Activated T-cell treated with anti-CD3 and anti-CD28 coated beads, Interleukin-2, amount 50 U/mL, for 24 hours (primary cell): Measurements from ENCODE around the gene ERICH6B.

Source experiments
- DNase-seq: peaks from one replicate; pipeline ENCODE4 v3.0.0-alpha.2; 2020
- H3K27ac Mint-ChIP-seq: 2 replicates; pipeline ENCODE4 v1.8.0; 2020; ENCODE audit warnings: mild to moderate bottlenecking, mixed read lengths
- H3K27me3 Mint-ChIP-seq: 2 replicates; pipeline ENCODE4 v1.8.0; 2020; ENCODE audit warnings: mixed read lengths
- H3K36me3 Mint-ChIP-seq: 2 replicates; pipeline ENCODE4 v1.8.0; 2020; ENCODE audit warnings: low read depth, mixed read lengths
- H3K4me1 Mint-ChIP-seq: 2 replicates; pipeline ENCODE4 v1.8.0; 2020; ENCODE audit warnings: low read depth, mixed read lengths
- H3K4me3 Mint-ChIP-seq: 2 replicates; pipeline ENCODE4 v1.8.0; 2020; ENCODE audit warnings: mild to moderate bottlenecking, moderate library complexity, mixed read lengths
- H3K9me3 Mint-ChIP-seq: 2 replicates; pipeline ENCODE4 v1.8.0; 2020; ENCODE audit warnings: mixed read lengths

Gene ERICH6B

DNA sequence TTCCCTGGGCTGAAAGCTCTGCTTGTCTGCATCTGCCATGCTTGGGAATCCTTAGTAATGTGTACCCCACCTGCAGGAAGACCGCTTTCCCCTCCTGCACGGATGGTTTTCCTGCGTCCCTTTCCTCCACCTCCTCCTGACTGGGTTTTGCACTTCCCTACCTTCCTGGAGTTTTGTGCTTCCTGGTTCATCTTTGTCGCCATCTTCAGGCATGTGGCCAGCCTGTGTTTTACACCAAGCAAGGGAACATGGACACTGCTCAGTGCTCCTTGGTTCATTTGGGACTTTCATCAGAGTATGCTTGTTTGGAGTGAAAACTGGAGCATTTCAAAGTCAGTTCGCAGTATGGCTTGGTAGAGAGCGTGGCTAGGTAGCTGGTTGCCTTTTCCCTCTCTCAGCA, 30.7 kb downstream of the ERICH6B start:
- no peaks in the 10 kb centered on the region for H3K9me3 Mint-ChIP-seq
- DNase-seq = no peak
- H3K27me3 Mint-ChIP-seq = peaks cover 3% of the 10 kb centered on the region
- no peaks in the 10 kb centered on the region for H3K4me1 Mint-ChIP-seq
- no peak overlapping the region for H3K4me3 Mint-ChIP-seq
- no peak overlapping the region for H3K27ac Mint-ChIP-seq
- no peaks in the 10 kb centered on the region for H3K36me3 Mint-ChIP-seq

DNA sequence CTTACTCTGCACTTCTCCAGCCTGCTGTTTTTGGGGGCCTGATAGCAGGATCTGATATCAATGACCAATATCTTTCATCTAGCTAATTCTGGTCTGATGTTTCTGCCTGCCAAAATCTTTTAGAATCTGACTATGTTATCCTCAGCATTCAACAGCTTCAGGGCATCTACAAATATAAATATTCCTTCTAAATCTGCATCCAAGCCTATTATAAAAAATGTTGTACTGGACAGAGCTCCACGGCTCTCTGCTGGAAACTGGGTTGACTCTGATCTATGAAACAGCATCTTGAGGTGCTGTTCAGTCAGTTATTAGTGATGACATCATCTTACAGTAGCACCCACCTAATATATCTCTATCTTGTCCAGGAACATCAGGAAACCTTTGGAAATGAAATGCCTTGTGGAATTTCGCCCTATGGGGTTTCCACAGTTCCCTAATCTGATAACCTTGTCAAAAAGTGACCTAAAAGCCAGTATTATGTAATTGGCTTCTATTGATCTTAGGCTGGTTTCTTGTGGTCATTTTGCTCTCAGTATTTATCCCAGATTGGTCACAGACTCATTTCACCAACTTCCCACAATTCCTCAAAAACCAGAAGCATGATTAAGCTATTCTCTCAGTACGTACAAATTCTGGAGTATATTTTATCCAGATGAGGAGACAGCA, 33.0 kb downstream of the ERICH6B start:
- H3K27ac Mint-ChIP-seq = no peak overlapping the region
- no peaks in the 10 kb centered on the region for H3K4me1 Mint-ChIP-seq
- no peak for DNase-seq
- no peaks in the 10 kb centered on the region for H3K9me3 Mint-ChIP-seq
- H3K36me3 Mint-ChIP-seq = no peaks in the 10 kb centered on the region
- no peak overlapping the region for H3K4me3 Mint-ChIP-seq
- H3K27me3 Mint-ChIP-seq = peaks cover 7% of the 10 kb centered on the region

DNA sequence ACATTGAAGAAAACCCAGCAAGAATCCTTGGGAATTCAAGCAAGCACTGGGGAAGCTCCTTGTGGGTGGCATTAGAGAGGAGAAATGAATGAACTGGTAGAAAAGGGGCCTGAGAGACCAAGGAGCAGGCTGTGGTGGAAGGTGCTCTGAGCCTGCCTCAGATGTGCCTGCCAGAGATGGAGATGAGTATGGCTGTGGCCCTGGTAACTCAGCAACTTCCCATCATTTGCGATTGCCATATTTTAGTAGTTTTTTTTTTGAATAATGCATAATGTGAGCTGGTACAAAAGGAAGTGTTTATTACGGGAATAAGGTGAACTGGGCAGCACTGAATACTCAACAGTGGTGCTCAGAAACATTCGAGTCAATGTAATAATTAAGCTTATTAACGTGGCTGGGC, 39.1 kb downstream of the ERICH6B start:
- no peaks in the 10 kb centered on the region for H3K9me3 Mint-ChIP-seq
- DNase-seq = no peak
- H3K36me3 Mint-ChIP-seq = no peaks in the 10 kb centered on the region
- no peak overlapping the region for H3K27ac Mint-ChIP-seq
- H3K4me3 Mint-ChIP-seq = no peak overlapping the region
- peaks cover 27% of the 10 kb centered on the region for H3K27me3 Mint-ChIP-seq
- no peaks in the 10 kb centered on the region for H3K4me1 Mint-ChIP-seq

DNA sequence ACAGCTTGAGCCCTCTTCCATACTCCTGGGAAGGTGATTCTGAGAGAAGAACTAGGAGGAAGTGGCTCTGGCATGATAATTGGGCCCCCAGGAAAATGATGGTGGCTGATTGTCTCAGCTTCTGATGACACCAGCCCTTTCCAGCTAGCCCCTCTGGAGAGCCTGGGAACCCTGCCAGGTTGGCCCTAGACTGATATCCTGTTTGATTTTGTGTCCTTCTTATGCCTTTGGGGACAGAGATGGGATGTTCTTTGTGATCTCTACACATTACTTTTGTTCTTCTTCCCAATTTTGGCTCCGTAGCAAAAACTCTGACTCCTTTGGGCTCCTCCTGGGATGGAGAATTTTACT, 39.7 kb downstream of the ERICH6B start:
- Mint-ChIP-seq H3K4me3 (no peak overlapping the region), H3K4me1 (no peaks in the 10 kb centered on the region), H3K27me3 (peaks cover 34% of the 10 kb centered on the region), H3K36me3 (no peaks in the 10 kb centered on the region), H3K27ac (no peak overlapping the region), H3K9me3 (no peaks in the 10 kb centered on the region)
- DNase-seq = no peak

DNA sequence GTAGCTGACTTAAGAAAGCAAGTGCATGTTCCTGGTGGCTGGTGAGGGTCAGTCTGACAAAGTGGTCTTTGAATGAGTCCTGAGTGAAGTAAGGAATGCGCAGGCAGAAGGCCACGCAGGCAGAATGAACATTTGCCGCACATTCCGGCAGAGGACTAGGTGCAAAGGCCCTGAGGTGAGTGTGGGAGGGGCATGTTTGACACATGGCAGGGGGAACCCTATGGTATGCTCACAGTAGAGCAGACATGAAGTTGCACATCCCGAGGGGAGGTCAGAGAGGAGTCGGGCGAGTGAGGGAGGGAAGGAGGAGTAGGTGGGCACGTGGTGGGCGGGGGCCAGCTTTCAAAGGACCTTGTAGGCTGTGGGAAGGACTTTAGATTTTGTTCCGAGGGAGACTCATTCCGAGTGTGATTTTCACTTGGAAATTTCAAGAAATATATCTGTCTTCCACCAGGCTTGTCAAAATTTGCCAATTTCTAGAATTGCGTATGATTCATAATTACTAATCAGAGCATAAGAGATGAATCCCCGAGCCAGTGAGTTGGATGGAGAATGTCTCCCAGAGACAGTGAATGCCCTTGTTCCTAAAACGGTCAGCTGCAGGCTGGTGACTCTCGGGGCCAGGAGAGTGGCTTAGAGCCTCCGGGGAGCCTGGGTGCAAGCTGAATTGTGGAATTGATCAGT, 40.3 kb downstream of the ERICH6B start:
- Mint-ChIP-seq H3K4me1 (no peaks in the 10 kb centered on the region), H3K9me3 (no peaks in the 10 kb centered on the region), H3K27ac (no peak overlapping the region), H3K27me3 (peaks cover 34% of the 10 kb centered on the region), H3K36me3 (no peaks in the 10 kb centered on the region), H3K4me3 (no peak overlapping the region)
- no peak for DNase-seq

GRCh38 chr13:45565331-45565730, 50.2 kb downstream of the ERICH6B start:
- H3K4me3 Mint-ChIP-seq = no peak overlapping the region
- no peak overlapping the region for H3K27ac Mint-ChIP-seq
- peaks cover 10% of the 10 kb centered on the region for H3K4me1 Mint-ChIP-seq
- H3K9me3 Mint-ChIP-seq = no peaks in the 10 kb centered on the region
- no peak for DNase-seq
- no peaks in the 10 kb centered on the region for H3K36me3 Mint-ChIP-seq
- peaks cover 25% of the 10 kb centered on the region for H3K27me3 Mint-ChIP-seq

DNA sequence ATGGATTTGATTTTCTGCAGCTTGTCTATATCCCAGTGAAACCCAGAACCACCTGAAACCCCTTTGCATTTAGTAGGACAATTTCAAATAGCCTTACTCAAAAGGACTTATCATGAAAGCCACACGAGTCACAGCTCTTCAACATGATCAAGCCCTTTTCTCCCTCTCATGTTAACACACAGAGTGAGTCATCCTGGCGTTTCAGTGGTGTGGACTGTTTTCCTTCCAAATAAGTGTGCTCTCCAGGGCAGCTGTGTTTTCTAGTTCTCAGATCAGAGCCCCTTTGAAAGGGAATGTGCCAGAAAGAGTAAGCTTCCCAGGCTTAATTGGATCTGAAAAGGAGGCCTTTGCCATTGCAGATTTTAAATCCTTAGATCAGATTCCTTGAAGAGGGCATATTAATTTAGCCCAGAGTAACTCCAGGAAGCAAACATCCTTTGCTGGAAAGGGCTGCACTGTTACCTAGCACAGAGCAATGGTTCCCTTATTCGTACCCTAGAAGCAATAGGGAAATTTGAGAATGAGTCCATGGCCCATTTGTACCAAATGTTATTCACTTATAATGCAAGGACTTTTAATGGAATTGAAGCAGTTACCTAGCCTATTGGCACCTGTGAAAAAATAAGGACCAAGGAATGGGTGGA, 51.3 kb downstream of the ERICH6B start:
- Mint-ChIP-seq H3K36me3 (no peaks in the 10 kb centered on the region), H3K4me3 (no peak overlapping the region), H3K4me1 (peaks cover 14% of the 10 kb centered on the region), H3K9me3 (no peaks in the 10 kb centered on the region), H3K27me3 (peaks cover 18% of the 10 kb centered on the region), H3K27ac (no peak overlapping the region)
- DNase-seq = no peak

DNA sequence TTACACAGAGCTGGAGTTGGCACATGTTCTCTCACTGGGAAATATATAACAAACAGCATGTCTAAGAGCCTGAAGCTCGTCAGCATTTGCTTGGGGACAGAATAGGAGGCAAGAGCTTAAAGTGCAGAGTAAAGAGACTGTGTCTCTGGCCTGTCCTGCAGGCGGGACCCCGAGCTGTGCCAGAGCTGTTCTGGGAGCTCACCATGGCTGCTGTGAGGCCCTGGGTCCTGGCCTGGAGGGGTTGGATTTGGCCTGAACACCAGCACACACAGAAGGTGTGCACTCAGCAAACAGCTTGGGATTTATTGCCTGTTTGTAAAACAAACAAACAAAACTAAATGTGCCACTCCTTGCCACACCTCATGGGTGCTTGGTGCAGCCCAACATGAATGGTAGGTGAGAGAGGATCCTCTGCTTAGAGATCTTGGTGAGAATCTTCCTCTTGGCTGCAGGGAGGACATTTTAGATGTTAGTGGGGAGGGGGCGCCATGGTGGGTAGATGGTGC, 60.9 kb downstream of the ERICH6B start:
- no peak for DNase-seq
- H3K27me3 Mint-ChIP-seq = no peaks in the 10 kb centered on the region
- no peak overlapping the region for H3K4me3 Mint-ChIP-seq
- H3K4me1 Mint-ChIP-seq = no peaks in the 10 kb centered on the region
- H3K27ac Mint-ChIP-seq = no peak overlapping the region
- H3K36me3 Mint-ChIP-seq = no peaks in the 10 kb centered on the region
- H3K9me3 Mint-ChIP-seq = no peaks in the 10 kb centered on the region

DNA sequence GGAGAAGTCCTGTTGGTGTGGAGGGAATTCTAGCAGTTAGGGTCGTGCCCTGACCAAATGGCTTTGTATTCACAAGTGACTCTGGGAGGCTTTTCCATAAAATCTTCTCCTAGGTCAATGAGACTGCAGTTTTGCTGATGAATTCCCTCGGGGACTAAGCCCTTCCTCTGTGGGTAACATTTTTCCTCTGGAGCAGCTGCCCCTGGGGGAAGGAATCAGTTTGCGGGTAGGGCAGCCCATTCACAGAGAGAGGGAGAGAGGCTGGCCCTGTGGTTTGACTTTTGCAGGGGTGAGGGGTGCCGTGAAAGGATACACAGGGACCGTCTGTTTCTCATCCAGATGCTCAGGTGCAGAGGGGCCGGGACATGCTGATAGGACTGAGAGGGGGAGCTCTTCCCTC, 67.3 kb downstream of the ERICH6B start:
- no peak for DNase-seq
- Mint-ChIP-seq H3K9me3 (no peaks in the 10 kb centered on the region), H3K4me1 (no peaks in the 10 kb centered on the region), H3K4me3 (no peak overlapping the region), H3K27ac (no peak overlapping the region), H3K36me3 (no peaks in the 10 kb centered on the region), H3K27me3 (no peaks in the 10 kb centered on the region)

- no peak for DNase-seq
- Mint-ChIP-seq H3K27ac (no peak overlapping the region), H3K27me3 (no peaks in the 10 kb centered on the region), H3K4me1 (no peaks in the 10 kb centered on the region), H3K36me3 (no peaks in the 10 kb centered on the region), H3K9me3 (no peaks in the 10 kb centered on the region), H3K4me3 (no peak overlapping the region)
These were observed 69.2 kb downstream of the ERICH6B start for GRCh38 chr13:45546410-45546765.

GRCh38 chr13:45545686-45546409, 69.7 kb downstream of the ERICH6B start:
- Mint-ChIP-seq H3K27me3 (no peaks in the 10 kb centered on the region), H3K9me3 (no peaks in the 10 kb centered on the region), H3K4me3 (no peak overlapping the region), H3K4me1 (no peaks in the 10 kb centered on the region), H3K36me3 (no peaks in the 10 kb centered on the region), H3K27ac (no peak overlapping the region)
- DNase-seq = no peak

DNA sequence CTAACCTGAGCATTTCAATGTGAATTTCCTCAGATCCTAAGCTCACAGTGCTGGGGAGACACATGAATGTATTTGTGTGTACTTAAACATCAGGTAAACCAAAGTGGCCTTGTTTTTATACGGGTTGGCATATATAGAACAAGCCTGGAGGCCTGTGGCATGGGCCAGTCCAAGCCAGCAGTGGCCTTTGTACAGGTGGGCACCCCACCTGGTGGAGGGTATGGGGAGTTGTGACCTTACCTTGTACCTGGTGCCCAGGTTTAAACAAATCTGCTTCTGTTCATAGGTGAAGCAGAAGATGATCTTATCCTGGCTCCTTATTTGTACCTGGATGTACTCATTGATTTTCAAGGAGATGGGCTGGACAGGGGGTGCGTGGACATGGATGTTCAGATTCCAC, 71.0 kb downstream of the ERICH6B start:
- Mint-ChIP-seq H3K9me3 (no peaks in the 10 kb centered on the region), H3K36me3 (no peaks in the 10 kb centered on the region)

DNA sequence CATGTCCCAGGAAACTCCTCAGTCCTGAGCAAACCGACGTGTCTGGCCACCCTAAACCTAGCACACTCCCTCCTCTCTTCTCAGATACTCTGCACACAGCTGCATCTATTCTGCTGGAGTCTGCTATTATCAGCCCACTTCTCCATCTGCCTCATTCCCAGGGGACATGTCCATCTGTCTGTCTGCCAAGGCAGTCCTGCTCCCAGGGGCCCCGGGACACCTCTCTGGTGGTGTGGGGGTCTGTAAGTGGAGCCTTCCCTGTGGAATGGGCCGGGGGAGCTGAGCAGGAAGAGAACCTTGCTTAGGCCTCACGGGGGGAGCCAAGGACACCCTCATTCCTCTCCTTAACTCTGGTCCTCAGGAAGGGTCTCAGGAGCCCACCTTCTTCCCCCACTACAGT, 72.7 kb downstream of the ERICH6B start:
- no peaks in the 10 kb centered on the region for H3K9me3 Mint-ChIP-seq
- H3K4me1 Mint-ChIP-seq = no peaks in the 10 kb centered on the region
- DNase-seq = no peak
- no peaks in the 10 kb centered on the region for H3K36me3 Mint-ChIP-seq
- H3K4me3 Mint-ChIP-seq = no peak overlapping the region
- no peak overlapping the region for H3K27ac Mint-ChIP-seq
- H3K27me3 Mint-ChIP-seq = no peaks in the 10 kb centered on the region

More for the DNA sequence above, 71.0 kb downstream of the ERICH6B start:
- Mint-ChIP-seq H3K4me3 (no peak overlapping the region), H3K4me1 (no peaks in the 10 kb centered on the region), H3K27me3 (no peaks in the 10 kb centered on the region), H3K27ac (no peak overlapping the region)
- DNase-seq = no peak

- Mint-ChIP-seq H3K27me3 (no peaks in the 10 kb centered on the region), H3K4me1 (no peaks in the 10 kb centered on the region)
- DNase-seq = no peak
These were observed 73.1 kb downstream of the ERICH6B start for GRCh38 chr13:45542391-45542790.

DNA sequence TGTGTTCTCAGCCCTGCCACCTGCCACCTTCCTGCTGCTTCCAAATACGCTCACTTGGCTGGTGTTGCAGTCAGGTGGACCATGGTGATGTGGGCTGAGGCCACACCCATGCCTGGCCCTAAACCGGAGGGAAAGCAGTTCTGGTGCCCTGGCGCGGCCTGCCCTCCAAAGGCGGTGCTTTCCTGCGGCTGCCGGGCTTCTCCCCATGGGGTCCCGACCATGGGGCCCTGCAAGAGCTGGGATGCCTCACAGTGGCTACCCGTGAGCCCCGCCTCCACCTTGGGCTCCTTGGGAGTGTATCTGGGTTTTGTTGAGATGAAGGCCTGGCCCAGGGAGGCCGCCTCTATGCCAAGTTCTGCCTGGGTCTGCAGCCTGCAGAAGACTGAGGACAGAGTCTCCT, 73.7 kb downstream of the ERICH6B start:
- Mint-ChIP-seq H3K27me3 (no peaks in the 10 kb centered on the region), H3K36me3 (peaks cover 2% of the 10 kb centered on the region), H3K4me1 (peaks cover 5% of the 10 kb centered on the region), H3K27ac (no peak overlapping the region), H3K4me3 (no peak overlapping the region), H3K9me3 (no peaks in the 10 kb centered on the region)
- no peak for DNase-seq

More at GRCh38 chr13:45542391-45542790, 73.1 kb downstream of the ERICH6B start:
- no peaks in the 10 kb centered on the region for H3K9me3 Mint-ChIP-seq
- H3K27ac Mint-ChIP-seq = no peak overlapping the region
- no peaks in the 10 kb centered on the region for H3K36me3 Mint-ChIP-seq
- H3K4me3 Mint-ChIP-seq = no peak overlapping the region
